Smooth muscle cell (in vitro differentiated cells): ENCODE results near the gene KCNMA1. TPM values are rescaled to one million over a fixed set of nuclear protein-coding genes. Genes with fewer than 3 reads are reported as not detected.

Experiments used
- DNase-seq: peaks from one replicate; lab custom pipeline; 2025; ENCODE audit not compliant: unreplicated experiment; lab: John Stamatoyannopoulos, UW
- H2AFZ ChIP-seq: fragments of 200-600 bp; sonication (generic); 2 replicates; pipeline ENCODE4 v1.6.0; 2016; ENCODE audit warnings: antibody characterized with exemption, low read depth, mild to moderate bottlenecking
- H3F3A ChIP-seq: fragments of 200-600 bp; sonication (generic); 2 replicates; pipeline ENCODE4 v1.6.0; 2017; ENCODE audit warnings: antibody characterized with exemption, low read depth
- H3K27ac ChIP-seq: fragments of 200-600 bp; sonication (generic); 2 replicates; pipeline ENCODE4 v1.5.1; 2016; ENCODE audit warnings: low read depth, mild to moderate bottlenecking
- H3K27me3 ChIP-seq: fragments of 200-600 bp; sonication (generic); 2 replicates; pipeline ENCODE4 v1.6.1; 2016; ENCODE audit warnings: low read depth, mild to moderate bottlenecking
- H3K36me3 ChIP-seq: fragments of 200-600 bp; sonication (generic); 2 replicates; pipeline ENCODE4 v1.5.1; 2016; ENCODE audit warnings: low read depth
- H3K4me1 ChIP-seq: fragments of 200-600 bp; sonication (generic); 2 replicates; pipeline ENCODE4 v1.5.1; 2016; ENCODE audit warnings: low read depth
- H3K4me2 ChIP-seq: fragments of 200-600 bp; sonication (generic); 2 replicates; pipeline ENCODE4 v1.6.0; 2016; ENCODE audit warnings: mild to moderate bottlenecking
- H3K4me3 ChIP-seq: fragments of 200-600 bp; sonication (generic); 2 replicates; pipeline ENCODE4 v1.5.1; 2016; ENCODE audit warnings: mild to moderate bottlenecking
- H3K79me2 ChIP-seq: fragments of 200-600 bp; sonication (generic); 2 replicates; pipeline ENCODE4 v1.6.0; 2016; ENCODE audit warnings: low read depth, mild to moderate bottlenecking
- H3K9ac ChIP-seq: fragments of 200-600 bp; sonication (generic); 2 replicates; pipeline ENCODE4 v1.6.0; 2016; ENCODE audit warnings: low read depth
- H3K9me3 ChIP-seq: fragments of 200-600 bp; sonication (generic); replicated peaks from 2 replicates; pipeline ENCODE4 v1.5.1; 2016; ENCODE audit warnings: low read depth
- H4K20me1 ChIP-seq: fragments of 200-600 bp; sonication (generic); 2 replicates; pipeline ENCODE4 v1.6.0; 2016; ENCODE audit warnings: low read depth
- WGBS: methylation state at CpG from one replicate; pipeline ENCODE4 v1.1.7; 2016; ENCODE audit warnings: low lambda C conversion rate; 5-methylcytosine and 5-hydroxymethylcytosine counted together
- polyA plus RNA-seq: library from polyadenylated mRNA; unstranded; fragments of >200 nt; fragmentation: Nextera tagmentation; extraction: Ambion mirVana; gene quantifications from 2 replicates; pipeline ENCODE4 v1.2.1, GENCODE V29; 2016
- total RNA-seq: library from RNA; depleted of rRNA; stranded (reverse); fragments of >200 nt; gene quantifications from 2 replicates; pipeline ENCODE4 v1.2.3, GENCODE V29; 2014
- TF ChIP-seq, protein P1 (sequence below): fragments of 200-600 bp; sonication (generic); IDR thresholded peaks from 2 replicates; pipeline ENCODE4 v1.5.1; 2017; ENCODE audit warnings: borderline replicate concordance, mild to moderate bottlenecking, antibody characterized with exemption; ENCODE audit not compliant: insufficient read depth, poor library complexity, severe bottlenecking

KCNMA1 gene
- total and polyA plus RNA-seq, 2 experiments from 2014 or later, result 9.1 to 23.4 TPM

DNA sequence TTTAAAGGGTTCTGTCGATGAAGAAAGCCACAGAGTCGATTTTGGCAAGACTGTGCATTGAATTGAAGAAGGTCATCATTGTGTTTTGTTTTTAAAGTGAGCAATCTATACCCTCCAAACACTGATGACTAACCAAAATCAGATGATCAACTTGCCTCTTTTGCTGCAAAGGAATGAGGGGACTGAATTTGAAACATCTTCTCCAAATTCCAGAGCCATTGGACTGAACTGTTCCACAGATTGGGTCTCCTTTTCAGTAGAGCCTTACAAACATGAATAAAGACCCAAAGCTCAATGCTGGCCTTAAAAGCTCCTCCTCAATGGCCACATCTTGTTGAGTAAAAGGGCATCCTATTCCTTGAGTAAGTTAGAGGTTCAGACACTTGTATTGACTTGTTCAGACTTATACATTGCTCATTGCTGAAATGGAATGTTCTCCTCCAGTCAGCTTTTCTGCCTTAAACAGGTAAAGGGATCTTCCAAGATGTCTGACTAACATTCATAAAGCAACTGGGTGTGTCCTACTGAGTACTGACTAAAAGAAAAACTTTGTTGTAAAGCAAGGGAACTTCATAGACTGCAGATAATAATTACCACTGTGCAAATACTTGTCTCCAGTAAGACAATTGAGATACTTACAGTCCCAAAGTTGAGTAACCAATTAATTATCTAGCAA is 630.6 kb downstream of the KCNMA1 start:
- DNase-seq, result no peak
- H3K27ac ChIP-seq, result no peak overlapping the region
- TF ChIP-seq, protein P1, sequence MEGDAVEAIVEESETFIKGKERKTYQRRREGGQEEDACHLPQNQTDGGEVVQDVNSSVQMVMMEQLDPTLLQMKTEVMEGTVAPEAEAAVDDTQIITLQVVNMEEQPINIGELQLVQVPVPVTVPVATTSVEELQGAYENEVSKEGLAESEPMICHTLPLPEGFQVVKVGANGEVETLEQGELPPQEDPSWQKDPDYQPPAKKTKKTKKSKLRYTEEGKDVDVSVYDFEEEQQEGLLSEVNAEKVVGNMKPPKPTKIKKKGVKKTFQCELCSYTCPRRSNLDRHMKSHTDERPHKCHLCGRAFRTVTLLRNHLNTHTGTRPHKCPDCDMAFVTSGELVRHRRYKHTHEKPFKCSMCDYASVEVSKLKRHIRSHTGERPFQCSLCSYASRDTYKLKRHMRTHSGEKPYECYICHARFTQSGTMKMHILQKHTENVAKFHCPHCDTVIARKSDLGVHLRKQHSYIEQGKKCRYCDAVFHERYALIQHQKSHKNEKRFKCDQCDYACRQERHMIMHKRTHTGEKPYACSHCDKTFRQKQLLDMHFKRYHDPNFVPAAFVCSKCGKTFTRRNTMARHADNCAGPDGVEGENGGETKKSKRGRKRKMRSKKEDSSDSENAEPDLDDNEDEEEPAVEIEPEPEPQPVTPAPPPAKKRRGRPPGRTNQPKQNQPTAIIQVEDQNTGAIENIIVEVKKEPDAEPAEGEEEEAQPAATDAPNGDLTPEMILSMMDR, result no peak

DNA sequence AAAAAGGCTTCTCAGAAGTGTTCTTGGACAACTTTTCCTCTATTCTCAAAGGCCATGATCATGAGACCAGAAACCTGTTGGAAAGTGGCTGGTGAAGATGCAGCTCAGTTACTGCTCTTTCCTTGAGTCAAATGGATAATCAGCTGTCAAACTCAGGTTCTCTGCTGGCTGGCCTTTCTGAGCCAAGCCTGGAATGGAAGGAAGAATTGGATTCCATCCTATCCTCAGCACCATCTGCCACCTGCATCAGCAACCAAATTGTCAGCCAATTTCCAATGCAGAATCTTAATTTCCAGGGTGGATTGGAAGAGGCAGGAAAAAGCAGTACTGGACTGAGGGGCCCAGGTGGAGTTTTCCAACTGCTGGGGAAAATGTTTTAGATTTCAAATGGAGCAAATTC is 631.7 kb downstream of the KCNMA1 start:
- no peaks in the 10 kb centered on the region for H4K20me1 ChIP-seq
- H3K9ac ChIP-seq, result no peak overlapping the region
- no peaks in the 10 kb centered on the region for H3K79me2 ChIP-seq
- H3F3A ChIP-seq, result no peaks in the 10 kb centered on the region
- H3K4me3 ChIP-seq, result no peak overlapping the region
- no peak for DNase-seq
- TF ChIP-seq, protein P1, result no peak
- H3K9me3 ChIP-seq, result no peaks in the 10 kb centered on the region
- no peaks in the 10 kb centered on the region for H3K27me3 ChIP-seq
- no peak overlapping the region for H2AFZ ChIP-seq
- no peaks in the 10 kb centered on the region for H3K36me3 ChIP-seq
- no peak overlapping the region for H3K4me2 ChIP-seq
- no peak overlapping the region for H3K27ac ChIP-seq
- peaks cover 6% of the 10 kb centered on the region for H3K4me1 ChIP-seq

More for the DNA sequence above, 630.6 kb downstream of the KCNMA1 start:
- no peak overlapping the region for H3K4me3 ChIP-seq
- H3K9me3 ChIP-seq, result no peaks in the 10 kb centered on the region
- H3K79me2 ChIP-seq, result no peaks in the 10 kb centered on the region
- WGBS, result 76% methylated on average over 2 of the region's 2 CpGs
- H3K9ac ChIP-seq, result no peak overlapping the region
- no peak overlapping the region for H2AFZ ChIP-seq
- no peaks in the 10 kb centered on the region for H3K36me3 ChIP-seq
- H3F3A ChIP-seq, result no peaks in the 10 kb centered on the region
- H3K4me2 ChIP-seq, result no peak overlapping the region
- H3K27me3 ChIP-seq, result no peaks in the 10 kb centered on the region
- no peaks in the 10 kb centered on the region for H4K20me1 ChIP-seq
- peaks cover 6% of the 10 kb centered on the region for H3K4me1 ChIP-seq

DNA sequence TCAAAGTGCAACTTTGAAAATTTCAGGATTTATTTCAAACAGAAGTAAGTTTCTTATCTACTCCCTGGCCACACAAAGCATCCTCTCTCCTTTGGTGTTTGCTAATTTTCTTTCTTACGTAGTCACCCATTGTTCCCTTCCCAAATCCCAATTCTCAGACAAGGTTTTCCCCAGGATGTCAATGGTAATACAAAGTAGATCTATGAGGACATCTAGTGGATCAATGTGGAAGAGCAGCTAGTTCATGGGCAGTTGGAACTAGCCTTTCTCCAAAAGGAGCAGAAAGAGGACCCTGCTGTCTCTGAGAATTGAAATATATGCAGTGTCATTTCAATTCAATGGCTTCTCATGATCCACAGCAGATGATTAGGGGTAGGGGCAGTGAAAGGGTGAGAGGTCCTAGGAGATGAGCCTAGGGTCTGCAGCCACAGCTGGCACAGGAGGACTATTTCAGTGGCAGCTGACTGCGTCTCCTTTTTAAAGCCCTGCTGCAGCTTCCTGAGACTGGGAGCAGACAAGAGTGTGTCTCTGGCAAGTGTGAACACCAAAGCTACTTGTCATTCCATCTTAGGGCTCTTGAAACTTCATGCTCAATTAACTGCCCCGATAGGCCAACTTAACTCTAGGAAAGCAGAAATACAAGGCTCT is 632.6 kb downstream of the KCNMA1 start:
- DNase-seq, result no peak

More for the DNA sequence above, 632.6 kb downstream of the KCNMA1 start:
- no peak overlapping the region for H3K4me2 ChIP-seq
- no peaks in the 10 kb centered on the region for H3K36me3 ChIP-seq
- H3F3A ChIP-seq, result no peaks in the 10 kb centered on the region
- H4K20me1 ChIP-seq, result no peaks in the 10 kb centered on the region
- no peak overlapping the region for H3K4me3 ChIP-seq
- no peak overlapping the region for H2AFZ ChIP-seq
- TF ChIP-seq, protein P1, result peak; percentile 69
- no peaks in the 10 kb centered on the region for H3K79me2 ChIP-seq
- WGBS, result 50% methylated on average over 3 of the region's 3 CpGs
- H3K27ac ChIP-seq, result no peak overlapping the region
- no peaks in the 10 kb centered on the region for H3K9me3 ChIP-seq
- no peaks in the 10 kb centered on the region for H3K27me3 ChIP-seq
- H3K9ac ChIP-seq, result no peak overlapping the region
- peaks cover 6% of the 10 kb centered on the region for H3K4me1 ChIP-seq
